Cardiac fibroblast (primary cell): Measurements from ENCODE around the gene FBLN5.

Experiments
- DNase-seq, 2 donors: peaks; one replicate each; pipeline versions ENCODE4 v3.0.0 to v3.0.0-alpha.2; 2010; ENCODE audit warnings: low read depth in 2 of 2
- H3K4me3 ChIP-seq, 2 donors: replicated peaks in 1 of 2; 1 replicate in 1 of 2; 2 replicates in 1 of 2; pipeline ENCODE4 v1.5.1; 2011; ENCODE audit warnings: low read depth in 2 of 2, low read length in 2 of 2, mild to moderate bottlenecking in 2 of 2, moderate library complexity in 1 of 2
- CTCF ChIP-seq: IDR thresholded peaks from one replicate; pipeline ENCODE4 v1.5.1; 2011; ENCODE audit warnings: low read depth, mild to moderate bottlenecking, low read length, inconsistent platforms

Gene FBLN5

GRCh38 chr14:91883753-91884152 is 63.7 kb downstream of the FBLN5 start:
- peak; percentile 72 to 86 for DNase-seq
- no peak for TF ChIP-seq CTCF
- H3K4me3 ChIP-seq, result no peak overlapping the region

- no peak overlapping the region for H3K4me3 ChIP-seq
- no peak for TF ChIP-seq CTCF
- no peak for DNase-seq
Measured at GRCh38 chr14:91882776-91883175, 64.7 kb downstream of the FBLN5 start.

GRCh38 chr14:91882369-91882768 is 65.1 kb downstream of the FBLN5 start:
- no peak for TF ChIP-seq CTCF
- no peak for DNase-seq
- H3K4me3 ChIP-seq, result no peak overlapping the region

- H3K4me3 ChIP-seq, result no peak overlapping the region
- TF ChIP-seq CTCF, result no peak
- DNase-seq, result no peak
Measured at GRCh38 chr14:91879196-91879595, 68.3 kb downstream of the FBLN5 start.

- H3K4me3 ChIP-seq, result no peak overlapping the region
- TF ChIP-seq CTCF, result no peak
- DNase-seq, result no peak
Measured at GRCh38 chr14:91878274-91878673, 69.2 kb downstream of the FBLN5 start.

- H3K4me3 ChIP-seq, result no peak overlapping the region
- no peak for TF ChIP-seq CTCF
- no peak for DNase-seq
Measured at GRCh38 chr14:91877376-91877915, 70.0 kb downstream of the FBLN5 start.

- no peak for DNase-seq
- H3K4me3 ChIP-seq, result no peak overlapping the region
- TF ChIP-seq CTCF, result no peak
Measured at GRCh38 chr14:91876492-91876891, 71.0 kb downstream of the FBLN5 start.
